ENCODE measurements around the gene ACTG1. TPM values are rescaled to one million over a fixed set of nuclear protein-coding genes. Genes with fewer than 3 reads are reported as not detected.

The ACTG1 gene
- total RNA-seq (2022; extraction: Qiagen RNA extraction) = 5,378 to 6,768 TPM (median 6,369 TPM) in 5 replicates

DNA sequence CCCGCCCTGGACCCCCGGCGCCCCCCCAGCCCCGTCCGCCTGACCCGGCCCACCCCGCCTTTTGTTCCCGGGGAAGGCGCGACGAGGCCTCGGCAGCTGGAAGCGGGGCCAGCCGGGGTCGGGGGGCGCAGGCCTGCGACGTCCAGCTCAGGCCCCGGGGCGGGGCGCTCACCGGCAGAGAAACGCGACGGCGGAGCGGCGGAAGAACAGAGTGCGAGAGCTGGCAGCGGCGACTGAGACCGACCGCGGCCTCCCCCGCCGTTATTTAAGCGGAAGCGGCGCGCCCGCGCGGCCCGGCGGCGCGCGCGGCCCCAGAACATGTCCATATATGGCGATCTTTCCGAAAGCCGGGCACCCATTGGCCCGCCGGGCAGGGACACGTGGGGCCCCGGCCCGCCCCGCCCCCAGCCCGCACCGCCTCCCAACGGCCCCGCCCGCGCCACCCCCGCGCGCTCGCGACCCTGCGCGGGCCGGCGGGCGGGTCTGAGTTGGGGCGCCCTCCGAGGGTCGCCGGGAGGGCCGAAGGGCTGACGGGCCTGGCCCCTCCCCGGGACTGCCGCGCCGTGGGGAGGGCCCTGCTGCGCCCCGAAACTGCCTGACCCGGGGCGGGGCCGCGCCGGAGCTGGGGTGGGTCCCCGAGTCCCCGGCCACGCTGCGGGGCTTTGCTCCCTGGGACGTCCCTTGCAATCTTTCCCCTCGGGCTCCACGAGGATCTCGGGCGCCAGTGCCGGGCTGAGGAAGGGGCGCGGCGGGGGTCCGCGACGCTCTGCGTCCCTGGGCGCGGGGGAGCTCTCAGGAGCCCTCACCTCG lies at the start of gene ACTG1:
Gene ACTG1, minus strand, starts transcription at position 238 of the 810 bp plus-strand sequence. CDS start 445 bp downstream, outside the sequence.

GRCh38 chr17:81552244-81553017 lies 39.8 kb upstream of the ACTG1 start, which contains the start of gene FAAP100:
Gene FAAP100, minus strand, starts transcription at chr17:81552353. Its CDS starts 23 bp downstream, at chr17:81552330.

DNA sequence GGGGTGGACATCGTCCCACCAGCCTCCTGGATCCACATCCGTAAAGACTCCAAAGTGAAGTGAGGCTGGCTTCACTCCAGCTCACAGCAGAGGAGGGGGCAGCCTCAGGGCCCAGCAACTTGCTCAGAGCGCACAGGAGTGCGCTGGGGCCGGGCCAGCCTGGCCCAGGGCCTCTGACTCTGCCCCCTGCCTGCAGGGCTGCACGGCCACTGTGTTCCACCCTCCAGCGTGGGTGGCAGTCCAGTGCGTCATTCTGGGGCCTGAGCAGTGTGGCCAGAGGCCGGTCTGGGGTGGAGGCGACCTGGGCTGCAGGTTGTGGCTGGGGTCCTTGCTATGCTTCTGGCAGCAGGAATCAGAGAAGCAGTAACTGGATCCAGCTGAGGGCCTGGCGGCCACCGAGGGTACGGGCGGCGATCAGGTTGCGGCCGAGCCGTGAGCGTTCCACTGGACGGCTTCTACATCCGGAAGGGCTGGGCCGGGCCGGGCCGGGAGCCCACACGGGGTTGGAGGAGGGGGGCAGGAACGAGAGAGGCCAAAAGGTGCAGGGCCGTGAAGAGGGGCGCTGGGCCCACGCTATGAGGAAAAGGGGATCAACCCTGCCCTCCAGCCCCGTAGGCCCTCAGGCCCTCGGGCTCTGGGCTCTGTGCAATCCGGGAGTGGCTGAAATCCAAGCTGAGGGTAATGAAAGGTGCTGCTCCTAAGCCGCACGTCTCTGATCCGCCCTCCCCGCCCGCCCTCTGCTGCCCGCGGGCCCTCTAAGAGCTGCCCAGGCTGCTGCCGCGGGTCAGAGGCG lies 15.2 kb upstream of the ACTG1 start, which contains the start of gene FSCN2:
Gene FSCN2, plus strand, starts transcription at position 787 of the 793 bp plus-strand sequence. CDS start 155 bp downstream, outside the sequence.

Other genes with a start within 250 kb of the ACTG1 start
- 46.7 to 77.7 TPM (median 74.3 TPM) in 5 replicates for gene SLC38A10, start 217.5 kb downstream of the ACTG1 start, total RNA-seq (2022; extraction: Qiagen RNA extraction)
- 5.3 to 8.6 TPM (median 8.5 TPM) in 5 replicates for gene BAHCC1, start 117.3 kb downstream of the ACTG1 start, total RNA-seq (2022; extraction: Qiagen RNA extraction)
- 0.77 to 1.7 TPM (median 1.1 TPM) in 5 replicates for gene FSCN2, start 15.6 kb upstream of the ACTG1 start, total RNA-seq (2022; extraction: Qiagen RNA extraction)
- 16.1 to 26.3 TPM (median 21.7 TPM) in 5 replicates for gene FAAP100, start 39.6 kb upstream of the ACTG1 start, total RNA-seq (2022; extraction: Qiagen RNA extraction)
- 78.4 to 102 TPM (median 96.0 TPM) in 5 replicates for gene NPLOC4, start 124.3 kb upstream of the ACTG1 start, total RNA-seq (2022; extraction: Qiagen RNA extraction)
- 4.0 to 5.5 TPM (median 4.3 TPM) in 5 replicates for gene TSPAN10, start 124.4 kb upstream of the ACTG1 start, total RNA-seq (2022; extraction: Qiagen RNA extraction)
- gene PDE6G, start 143.7 kb upstream of the ACTG1 start, total RNA-seq (2022; extraction: Qiagen RNA extraction) = 1.5 to 3.6 TPM (median 2.2 TPM) in 5 replicates
- 31.2 to 55.4 TPM (median 50.7 TPM) in 5 replicates for gene OXLD1, start 153.8 kb upstream of the ACTG1 start, total RNA-seq (2022; extraction: Qiagen RNA extraction)
- 56.0 to 72.5 TPM (median 62.3 TPM) in 5 replicates for gene CCDC137, start 153.9 kb upstream of the ACTG1 start, total RNA-seq (2022; extraction: Qiagen RNA extraction)
- 40.2 to 45.0 TPM (median 42.3 TPM) in 5 replicates for gene ARL16, start 171.0 kb upstream of the ACTG1 start, total RNA-seq (2022; extraction: Qiagen RNA extraction)
- gene HGS, start 171.2 kb upstream of the ACTG1 start, total RNA-seq (2022; extraction: Qiagen RNA extraction) = 136 to 196 TPM (median 182 TPM) in 5 replicates
- 203 to 295 TPM (median 273 TPM) in 5 replicates for gene MRPL12, start 190.6 kb upstream of the ACTG1 start, total RNA-seq (2022; extraction: Qiagen RNA extraction)
- 25.4 to 45.1 TPM (median 41.3 TPM) in 5 replicates for gene SLC25A10, start 199.5 kb upstream of the ACTG1 start, total RNA-seq (2022; extraction: Qiagen RNA extraction)